Measurements from ENCODE around the gene ZFR.

DNA sequence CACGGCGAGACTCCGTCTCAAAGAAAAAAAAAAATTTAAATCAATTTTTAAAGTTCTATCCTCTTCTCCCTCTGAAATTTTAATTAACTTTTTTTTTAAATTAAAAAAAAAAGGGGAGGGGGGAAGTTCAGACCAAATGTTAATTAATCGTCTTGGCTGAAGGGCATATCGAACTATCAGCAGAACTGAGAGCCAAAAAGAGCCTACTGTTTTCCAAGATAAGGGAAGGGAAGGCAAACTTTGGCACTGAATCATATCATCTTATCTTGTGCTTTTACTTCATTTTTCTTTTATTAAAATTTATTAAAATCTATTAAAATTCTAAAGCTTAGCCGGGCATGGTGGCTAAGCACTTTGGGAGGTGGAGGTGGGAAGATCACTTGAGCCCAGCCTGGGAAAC lies 85.9 kb downstream of the ZFR start:
- TF ChIP-seq, protein P1, sequence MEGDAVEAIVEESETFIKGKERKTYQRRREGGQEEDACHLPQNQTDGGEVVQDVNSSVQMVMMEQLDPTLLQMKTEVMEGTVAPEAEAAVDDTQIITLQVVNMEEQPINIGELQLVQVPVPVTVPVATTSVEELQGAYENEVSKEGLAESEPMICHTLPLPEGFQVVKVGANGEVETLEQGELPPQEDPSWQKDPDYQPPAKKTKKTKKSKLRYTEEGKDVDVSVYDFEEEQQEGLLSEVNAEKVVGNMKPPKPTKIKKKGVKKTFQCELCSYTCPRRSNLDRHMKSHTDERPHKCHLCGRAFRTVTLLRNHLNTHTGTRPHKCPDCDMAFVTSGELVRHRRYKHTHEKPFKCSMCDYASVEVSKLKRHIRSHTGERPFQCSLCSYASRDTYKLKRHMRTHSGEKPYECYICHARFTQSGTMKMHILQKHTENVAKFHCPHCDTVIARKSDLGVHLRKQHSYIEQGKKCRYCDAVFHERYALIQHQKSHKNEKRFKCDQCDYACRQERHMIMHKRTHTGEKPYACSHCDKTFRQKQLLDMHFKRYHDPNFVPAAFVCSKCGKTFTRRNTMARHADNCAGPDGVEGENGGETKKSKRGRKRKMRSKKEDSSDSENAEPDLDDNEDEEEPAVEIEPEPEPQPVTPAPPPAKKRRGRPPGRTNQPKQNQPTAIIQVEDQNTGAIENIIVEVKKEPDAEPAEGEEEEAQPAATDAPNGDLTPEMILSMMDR (IDR thresholded peaks at IDR 0.05), result no peak
- TF ChIP-seq POLR2A (IDR thresholded peaks at IDR 0.05), result no peak

Measured in ovary (tissue), 3 donors.